AG08396 (cell line): Measurements from ENCODE around the gene SEPTIN7.
"Not testable (repeated sequence)": the region's sequence is repeated elsewhere in the genome, so short reads cannot be mapped to it uniquely, and the experiment has no call there.

Source experiments
- DNase-seq: peaks from one replicate; pipeline ENCODE4 v3.0.0; 2012; ENCODE audit warnings: low spot score, mixed read lengths

The SEPTIN7 gene

DNA sequence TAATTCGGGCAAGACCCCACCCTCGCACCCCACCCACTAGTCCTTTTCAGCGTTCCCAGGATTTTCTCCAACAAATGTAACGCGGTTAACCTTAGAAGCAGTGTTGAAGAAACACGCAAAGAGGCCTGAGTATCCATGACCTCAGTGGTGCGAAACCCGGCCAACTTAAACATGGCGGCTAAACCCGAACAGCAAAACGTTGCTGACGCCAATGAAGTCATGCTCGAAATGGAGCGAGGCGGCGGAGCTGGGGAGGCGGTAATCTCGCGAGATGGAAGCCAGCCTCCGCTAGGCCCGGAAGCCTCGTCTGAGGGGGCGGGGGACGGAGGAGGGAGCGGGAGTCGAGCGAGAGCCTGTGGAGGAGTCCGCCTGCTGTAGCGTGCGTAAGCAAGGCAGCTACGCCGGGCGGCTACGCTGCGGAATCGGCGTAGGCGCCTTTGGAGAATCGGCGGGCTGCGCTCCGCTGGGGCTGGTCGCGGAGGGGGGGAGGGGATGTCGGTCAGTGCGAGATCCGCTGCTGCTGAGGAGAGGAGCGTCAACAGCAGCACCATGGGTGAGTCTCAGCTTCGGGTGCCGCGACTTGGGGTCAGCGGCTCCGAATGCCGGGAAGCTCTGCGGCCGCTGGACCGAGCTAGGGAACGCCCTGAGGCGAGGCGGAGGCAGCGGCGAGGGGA, at the start of gene SEPTIN7:
Gene SEPTIN7, plus strand, starts transcription at position 340 of the 674 bp plus-strand sequence. Its CDS starts 153 bp downstream, at position 493.
- DNase-seq = peak; percentile 96

DNA sequence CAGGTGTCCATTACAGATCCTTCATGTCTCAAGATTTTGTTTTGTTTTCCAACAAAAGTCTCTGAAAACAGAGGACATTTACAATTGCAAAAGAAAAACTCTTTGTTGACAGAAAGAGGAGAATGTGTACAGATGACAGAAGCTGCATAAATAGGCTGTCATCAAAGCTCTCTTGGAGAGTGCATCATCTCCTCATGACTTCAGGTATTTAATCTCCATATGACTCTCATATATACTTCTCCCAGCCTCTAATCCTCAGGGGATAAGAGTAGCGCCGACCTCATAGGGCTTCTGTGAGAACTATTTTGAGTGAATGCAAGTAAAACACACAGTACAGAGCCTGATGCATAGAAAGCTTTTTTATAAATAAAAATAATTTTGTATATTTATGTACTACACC, 48.1 kb upstream of the SEPTIN7 start:
- DNase-seq = no peak

GRCh38 chr7:35753761-35754603, 46.9 kb upstream of the SEPTIN7 start:
- no peak for DNase-seq

GRCh38 chr7:35754741-35755140, 46.1 kb upstream of the SEPTIN7 start:
- DNase-seq = no peak

- DNase-seq = no peak
Observed at GRCh38 chr7:35755711-35756110, 45.1 kb upstream of the SEPTIN7 start.

GRCh38 chr7:35756453-35756852, 44.4 kb upstream of the SEPTIN7 start:
- not testable (repeated sequence) for DNase-seq

DNA sequence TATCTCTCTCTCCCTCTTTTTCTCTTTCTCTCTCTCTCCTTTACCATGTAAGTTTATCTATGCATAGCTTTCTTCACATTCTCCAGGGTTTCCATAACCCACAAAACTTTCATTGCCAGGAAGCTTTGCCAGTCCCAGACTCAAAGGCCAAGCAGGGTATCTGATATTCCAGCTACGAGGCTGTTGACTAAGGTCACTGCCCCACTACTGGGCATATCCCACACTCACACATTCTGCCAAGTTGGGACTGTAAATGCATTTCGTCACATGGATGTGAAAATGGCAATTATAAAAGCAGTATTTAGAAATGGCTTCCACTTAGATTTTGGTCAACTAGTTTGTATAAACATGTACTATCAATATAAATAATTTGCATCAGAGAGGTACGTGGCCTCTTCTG, 43.3 kb upstream of the SEPTIN7 start:
- no peak for DNase-seq

GRCh38 chr7:35758421-35758820, 42.4 kb upstream of the SEPTIN7 start:
- DNase-seq = no peak

DNA sequence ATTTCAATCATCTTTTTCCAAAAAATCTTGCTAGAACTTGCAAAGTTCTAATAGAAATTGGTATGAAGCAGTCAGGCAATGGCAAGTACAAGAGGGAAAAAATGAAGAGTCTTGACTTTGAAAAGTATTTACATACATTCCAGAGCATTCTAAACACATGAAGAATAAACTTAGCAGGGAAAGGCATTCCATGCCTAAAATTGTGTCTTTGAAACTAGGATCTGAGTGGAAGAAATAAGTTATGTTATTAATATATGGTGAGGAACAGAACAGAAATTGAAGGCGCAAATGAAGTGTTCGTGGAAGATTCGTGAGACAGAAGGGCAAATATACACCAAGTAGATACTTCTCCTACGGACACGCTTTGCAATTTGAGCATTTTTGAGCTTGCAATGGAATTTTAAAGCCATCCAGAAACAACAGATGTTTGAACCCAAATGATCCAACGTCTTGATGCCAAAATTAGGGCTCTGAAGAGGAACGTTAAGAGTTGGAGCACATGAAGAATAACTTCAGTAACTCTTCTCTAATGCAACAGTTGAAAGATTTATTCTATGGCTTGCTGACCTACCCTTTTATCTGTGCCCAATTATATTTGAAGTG, 40.6 kb upstream of the SEPTIN7 start:
- no peak for DNase-seq

- DNase-seq = no peak
Observed at GRCh38 chr7:35761871-35762677, 38.8 kb upstream of the SEPTIN7 start.

- DNase-seq = no peak
Observed at GRCh38 chr7:35762781-35763180, 38.1 kb upstream of the SEPTIN7 start.

DNA sequence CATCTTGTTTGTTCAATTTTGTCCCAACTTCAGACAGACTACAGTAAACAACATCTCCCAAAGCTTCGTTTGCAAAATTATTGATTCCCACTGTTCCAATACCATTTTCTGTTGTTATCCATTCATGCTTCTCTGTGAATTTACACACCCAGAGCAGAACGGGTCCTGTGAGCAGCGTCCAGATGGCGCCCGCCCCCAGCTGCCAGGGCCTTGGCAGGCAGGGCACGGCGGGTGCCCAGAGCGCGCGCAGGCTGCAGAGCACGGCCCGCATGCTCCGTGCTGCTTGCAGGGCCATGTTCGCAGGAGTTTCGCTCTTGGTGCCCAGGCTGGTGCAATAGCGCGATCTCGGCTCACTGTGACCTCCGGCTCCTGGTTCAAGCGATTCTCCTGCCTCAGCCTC, 32.5 kb upstream of the SEPTIN7 start:
- no peak for DNase-seq

DNA sequence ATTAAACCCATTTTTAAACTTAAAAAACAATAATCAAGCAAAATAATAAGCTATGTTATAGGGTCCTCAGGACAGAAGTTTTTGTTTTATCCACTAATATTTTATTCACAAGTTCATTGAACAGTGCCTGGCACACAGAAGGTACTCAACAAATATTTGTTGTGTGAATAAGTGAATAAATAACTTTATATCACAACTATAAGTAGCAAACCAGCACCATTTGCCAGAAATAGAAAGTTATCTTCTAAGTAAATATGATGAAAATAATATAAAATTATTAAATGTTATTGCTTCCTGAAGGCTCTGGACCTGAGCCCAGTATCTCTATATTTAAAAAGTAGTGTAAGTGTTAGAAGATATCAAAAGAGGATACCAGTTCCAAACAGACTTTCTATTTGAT, 29.1 kb upstream of the SEPTIN7 start:
- DNase-seq = no peak

- DNase-seq = no peak
Observed at GRCh38 chr7:35773994-35774393, 26.9 kb upstream of the SEPTIN7 start.

GRCh38 chr7:35776686-35777085, 24.2 kb upstream of the SEPTIN7 start:
- DNase-seq = no peak

GRCh38 chr7:35777121-35777520, 23.7 kb upstream of the SEPTIN7 start:
- no peak for DNase-seq

- DNase-seq = no peak
Observed at GRCh38 chr7:35780070-35780469, 20.8 kb upstream of the SEPTIN7 start.

DNA sequence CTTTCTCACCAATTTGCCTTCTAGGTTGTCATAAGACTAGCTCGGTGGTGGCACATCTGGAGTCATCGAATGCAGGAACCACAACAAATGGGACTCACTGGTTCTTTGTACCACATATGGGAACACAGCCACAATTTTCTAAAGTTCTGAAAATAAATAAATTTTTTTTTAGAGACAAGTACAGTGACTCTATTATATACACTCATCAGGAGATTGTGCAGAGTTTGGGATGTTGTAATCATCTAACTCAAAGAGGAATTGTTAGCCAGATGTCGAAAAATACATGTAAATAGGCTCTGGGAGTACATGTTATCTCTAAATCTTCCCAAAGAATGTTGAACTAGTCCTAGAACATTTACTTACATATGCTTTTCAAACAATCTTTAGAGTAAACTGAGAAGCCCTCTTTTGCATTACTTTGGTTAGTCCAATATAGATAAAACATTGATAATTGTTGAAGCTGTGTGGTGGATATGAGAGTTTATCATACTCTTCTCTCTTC, 19.6 kb upstream of the SEPTIN7 start:
- no peak for DNase-seq

DNA sequence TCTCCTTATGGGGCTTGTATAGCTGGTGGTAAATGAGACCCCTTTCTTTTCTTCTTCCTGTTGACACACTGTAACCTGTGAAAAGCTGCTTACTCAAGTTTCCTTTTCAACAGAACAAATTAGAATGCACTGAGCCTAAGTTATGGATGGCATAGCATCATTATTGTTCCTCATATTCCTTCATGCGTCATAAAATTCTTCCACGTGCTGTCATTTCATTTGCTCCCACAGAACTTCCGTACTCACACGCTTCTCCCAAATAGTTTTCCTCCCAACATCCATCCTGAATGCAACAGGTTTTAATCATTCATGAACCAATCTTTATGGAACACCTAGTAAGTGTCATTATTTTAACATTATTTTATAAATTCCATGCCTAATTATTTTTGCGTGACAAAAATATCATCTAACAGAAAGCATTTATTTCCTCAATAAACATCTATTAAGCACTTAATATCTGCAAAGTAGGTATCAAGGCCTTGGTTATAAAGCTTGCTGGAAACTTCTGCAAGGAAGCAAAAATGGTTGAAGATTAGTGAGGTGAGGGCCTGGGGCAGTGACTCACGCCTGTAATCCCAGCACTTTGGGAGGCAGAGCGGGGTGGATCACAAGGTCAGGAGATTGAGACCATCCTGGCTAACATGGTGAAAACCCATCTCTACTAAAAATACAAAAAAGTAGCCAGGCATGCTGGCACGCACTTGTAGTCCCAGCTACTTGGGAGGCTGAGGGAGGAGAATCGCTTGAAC, 18.9 kb upstream of the SEPTIN7 start:
- DNase-seq = no peak

GRCh38 chr7:35784332-35784731, 16.5 kb upstream of the SEPTIN7 start:
- DNase-seq = no peak

DNA sequence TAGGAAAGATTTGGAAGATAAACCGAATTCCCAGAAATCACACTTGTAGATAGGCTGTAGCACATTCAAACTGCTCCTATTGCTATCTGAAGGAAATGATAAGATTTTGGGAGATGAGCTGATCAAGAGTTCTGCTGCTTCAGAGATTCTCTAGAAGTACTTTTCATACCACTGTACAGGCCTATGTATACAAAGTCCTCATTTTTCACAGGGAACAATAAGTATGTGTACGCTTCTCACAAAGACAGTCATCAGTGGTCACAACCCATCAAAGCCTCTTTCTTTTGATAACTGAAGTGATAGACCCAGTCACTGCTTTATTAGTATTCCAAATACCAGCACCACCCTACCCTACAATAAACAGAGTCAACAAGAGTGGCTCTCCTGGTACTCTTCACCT, 15.6 kb upstream of the SEPTIN7 start:
- DNase-seq = no peak
